ENCODE measurements around the gene TMUB1.
A peak's percentile ranks its signal among the peaks of the same experiment; 100 is the strongest.

TMUB1 gene

GRCh38 chr7:151120896-151121295, 37.6 kb upstream of the TMUB1 start:
- no peak for DNase-seq

DNA sequence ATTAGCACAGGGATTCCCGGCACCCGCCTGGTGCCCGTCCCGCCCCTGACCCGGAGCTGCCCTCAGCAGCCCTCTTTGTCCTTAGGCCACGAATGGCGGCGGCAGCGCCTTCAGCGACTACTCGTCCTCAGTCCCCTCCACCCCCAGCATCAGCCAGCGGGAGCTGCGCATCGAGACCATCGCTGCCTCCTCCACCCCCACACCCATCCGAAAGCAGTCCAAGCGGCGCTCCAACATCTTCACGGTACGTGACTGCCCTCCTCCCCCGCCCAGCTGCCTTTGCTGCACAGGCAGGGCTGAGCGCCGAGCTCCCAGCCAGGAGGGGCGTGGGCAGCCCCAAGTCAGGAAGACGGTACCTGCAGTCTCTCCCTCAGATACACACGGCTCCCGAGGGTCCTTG, 36.6 kb upstream of the TMUB1 start:
- DNase-seq = no peak

DNA sequence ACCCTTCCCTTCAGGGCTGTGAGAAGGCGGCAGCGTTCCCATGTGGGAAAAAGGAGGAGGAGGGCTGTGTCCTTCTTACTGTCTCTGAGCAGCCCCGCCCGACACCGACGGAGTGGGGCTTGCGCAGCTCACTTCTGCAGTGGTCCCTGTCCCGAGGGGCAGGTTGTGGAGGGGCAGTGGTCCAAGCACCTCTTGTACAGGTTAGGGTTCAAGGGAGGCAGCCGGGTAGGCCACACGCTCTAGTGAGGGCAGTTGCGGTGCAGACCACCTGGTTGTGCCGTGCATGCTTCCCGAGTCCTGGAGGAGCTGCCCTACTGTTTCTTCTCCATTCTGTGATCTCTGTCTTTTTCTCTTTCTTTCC, 35.7 kb upstream of the TMUB1 start:
- DNase-seq = no peak

DNA sequence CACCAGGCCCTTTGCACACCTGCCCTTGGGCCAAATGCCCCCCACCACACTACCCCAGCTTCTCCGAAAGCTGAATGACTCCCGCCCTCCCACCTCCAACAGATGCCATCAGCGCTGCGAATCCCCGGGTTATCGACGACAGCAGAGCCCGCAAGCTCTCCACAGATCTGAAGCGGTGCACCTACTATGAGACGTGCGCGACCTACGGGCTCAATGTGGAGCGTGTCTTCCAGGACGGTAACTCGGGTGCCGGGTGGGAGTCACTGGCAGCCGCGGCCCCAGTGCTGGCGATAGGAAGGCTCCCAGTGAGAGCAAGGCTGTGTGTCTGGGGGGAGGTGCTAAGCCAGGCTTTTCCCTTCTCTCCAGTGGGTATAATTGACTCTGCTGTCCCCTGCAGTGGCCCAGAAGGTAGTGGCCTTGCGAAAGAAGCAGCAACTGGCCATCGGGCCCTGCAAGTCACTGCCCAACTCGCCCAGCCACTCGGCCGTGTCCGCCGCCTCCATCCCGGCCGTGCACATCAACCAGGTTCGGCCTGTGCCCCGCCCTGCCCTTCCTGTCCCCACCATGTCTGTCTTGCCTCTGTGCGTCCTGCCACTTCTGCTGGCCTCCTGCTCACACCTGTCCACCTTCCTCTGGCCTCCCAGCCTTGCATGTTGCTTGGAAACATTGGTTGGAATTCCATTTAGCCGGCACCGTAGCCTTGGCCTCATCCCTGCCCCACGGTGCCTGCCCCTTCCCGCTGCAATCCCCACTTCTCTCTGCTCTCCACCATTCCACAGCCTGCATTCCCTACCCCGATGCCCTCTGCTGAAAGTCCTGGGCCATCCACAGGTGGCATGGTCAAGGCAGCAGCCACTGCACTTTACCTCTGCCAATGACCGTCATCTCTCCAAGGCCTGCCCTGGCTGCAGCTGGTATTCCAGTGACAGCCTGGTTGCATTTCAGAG, 35.1 kb upstream of the TMUB1 start:
- DNase-seq = no peak

GRCh38 chr7:151117565-151117964, 34.3 kb upstream of the TMUB1 start:
- peak in 1 of 4 experiments; percentile 24 for DNase-seq

- DNase-seq = no peak
These were observed 33.5 kb upstream of the TMUB1 start for GRCh38 chr7:151116603-151117440.

DNA sequence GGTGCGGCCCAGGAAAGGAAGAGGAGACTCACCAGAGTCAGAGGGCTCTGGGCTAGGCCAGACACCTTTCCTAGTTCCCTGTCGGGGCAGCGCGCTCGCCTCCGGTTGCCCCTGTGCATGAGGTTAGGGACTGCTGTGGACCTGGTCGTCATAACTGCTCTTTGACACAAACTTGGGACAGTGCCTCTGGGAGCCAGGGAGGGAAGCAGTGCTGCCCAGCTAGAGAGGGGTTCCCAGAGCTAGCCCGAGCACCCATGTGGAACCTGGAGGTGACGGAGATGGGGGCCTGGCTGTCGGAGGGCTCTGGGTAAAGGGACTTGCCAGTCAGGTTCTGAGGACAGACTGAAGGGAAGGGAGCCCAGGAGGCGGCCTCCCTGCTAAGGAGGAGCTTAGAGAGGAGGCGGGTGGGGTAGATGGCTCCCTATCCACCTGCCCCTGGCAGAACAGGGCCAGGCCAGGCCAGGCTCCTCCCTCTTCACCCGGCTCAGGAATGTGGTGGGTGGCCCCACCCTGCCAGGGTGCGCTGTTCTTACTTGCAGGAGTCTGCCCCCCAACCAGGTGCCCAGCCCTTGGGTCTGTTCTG, 32.6 kb upstream of the TMUB1 start:
- DNase-seq = no peak

GRCh38 chr7:151115121-151115835, 32.0 kb upstream of the TMUB1 start:
- DNase-seq = no peak

DNA sequence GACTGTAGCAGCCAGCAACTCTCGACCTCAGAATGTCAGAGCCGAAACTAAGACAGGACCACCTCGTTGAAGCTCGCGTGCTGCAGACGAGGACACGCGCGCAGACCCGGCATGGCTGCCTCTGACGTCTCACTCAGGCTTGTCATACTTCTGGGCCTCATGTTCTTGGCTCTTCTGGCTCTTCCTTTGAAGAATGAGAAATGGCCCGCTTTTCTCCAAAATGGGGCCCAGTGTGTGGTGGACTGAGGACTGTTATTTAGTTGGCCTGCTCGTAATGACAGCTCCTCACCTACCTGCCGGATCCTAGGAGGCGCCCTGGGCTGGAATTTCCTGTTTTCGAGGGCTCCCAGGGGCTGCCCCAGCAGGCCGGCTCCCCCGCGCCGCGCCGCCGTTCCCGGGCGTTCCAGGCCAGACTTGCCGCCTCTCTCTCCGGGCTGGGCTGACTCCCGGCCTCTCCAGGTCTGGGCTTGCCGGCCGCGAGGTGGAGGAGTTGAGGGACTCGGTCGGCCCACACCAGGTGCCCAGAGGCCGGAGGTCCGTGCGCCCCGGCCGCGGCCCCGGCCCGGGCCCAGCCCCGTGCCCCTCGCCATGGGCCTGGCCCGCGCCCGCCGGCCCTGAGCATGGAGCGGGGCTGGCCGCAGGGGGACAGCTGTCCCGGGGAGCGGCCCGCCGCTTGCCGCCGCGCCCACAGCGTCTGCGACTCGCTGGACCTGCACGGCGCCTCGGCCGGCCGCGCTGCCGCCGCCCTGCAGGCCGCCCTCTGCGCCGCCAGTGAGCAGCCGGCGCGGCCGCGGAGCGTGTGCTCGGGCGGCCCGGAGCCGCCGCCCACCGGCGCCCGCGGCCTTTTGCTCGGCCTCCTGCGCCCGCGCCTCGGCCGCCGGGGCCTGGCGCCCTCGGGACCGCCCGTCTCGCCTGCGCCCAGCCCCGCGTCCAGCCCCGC, 31.1 kb upstream of the TMUB1 start:
- DNase-seq = no peak

GRCh38 chr7:151113344-151114150, 30.3 kb upstream of the TMUB1 start:
- DNase-seq = no peak

GRCh38 chr7:151110941-151111645, 27.8 kb upstream of the TMUB1 start:
- peak; percentile 33 to 62 (median 58) for DNase-seq

DNA sequence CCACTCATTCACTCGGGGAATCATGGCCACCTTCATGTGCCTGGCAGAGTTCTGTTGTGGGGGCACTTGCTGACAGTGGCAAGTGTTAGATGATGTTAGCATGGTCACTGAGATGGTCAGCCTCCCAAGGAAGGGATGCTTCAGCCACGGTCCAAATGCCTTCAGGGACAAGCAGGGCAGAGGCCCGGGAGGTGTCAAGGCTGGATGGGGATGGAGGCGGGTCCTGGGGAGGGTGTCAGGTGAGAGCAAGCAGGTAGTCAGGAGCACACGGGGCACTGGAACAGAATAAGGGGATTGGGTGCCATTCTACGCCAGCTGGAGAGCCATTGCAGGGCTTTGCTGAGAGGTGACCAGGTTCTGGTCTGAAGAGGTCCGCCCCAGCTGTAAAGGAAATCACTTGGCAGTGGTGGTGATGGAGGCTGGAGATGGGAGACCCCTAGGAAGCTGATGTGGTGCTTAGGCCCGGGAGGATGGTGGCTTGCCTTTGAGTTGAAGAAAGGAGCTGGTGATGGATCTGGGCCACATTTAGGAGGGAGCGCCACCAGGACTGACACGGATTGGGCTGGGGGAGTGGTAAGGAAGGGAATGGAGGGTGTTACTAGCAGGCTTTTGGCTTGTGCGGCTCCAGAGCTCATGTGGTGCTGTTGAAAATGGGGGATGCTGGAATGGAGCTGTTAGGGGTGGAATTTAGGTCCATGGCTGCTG, 27.1 kb upstream of the TMUB1 start:
- DNase-seq = no peak

DNA sequence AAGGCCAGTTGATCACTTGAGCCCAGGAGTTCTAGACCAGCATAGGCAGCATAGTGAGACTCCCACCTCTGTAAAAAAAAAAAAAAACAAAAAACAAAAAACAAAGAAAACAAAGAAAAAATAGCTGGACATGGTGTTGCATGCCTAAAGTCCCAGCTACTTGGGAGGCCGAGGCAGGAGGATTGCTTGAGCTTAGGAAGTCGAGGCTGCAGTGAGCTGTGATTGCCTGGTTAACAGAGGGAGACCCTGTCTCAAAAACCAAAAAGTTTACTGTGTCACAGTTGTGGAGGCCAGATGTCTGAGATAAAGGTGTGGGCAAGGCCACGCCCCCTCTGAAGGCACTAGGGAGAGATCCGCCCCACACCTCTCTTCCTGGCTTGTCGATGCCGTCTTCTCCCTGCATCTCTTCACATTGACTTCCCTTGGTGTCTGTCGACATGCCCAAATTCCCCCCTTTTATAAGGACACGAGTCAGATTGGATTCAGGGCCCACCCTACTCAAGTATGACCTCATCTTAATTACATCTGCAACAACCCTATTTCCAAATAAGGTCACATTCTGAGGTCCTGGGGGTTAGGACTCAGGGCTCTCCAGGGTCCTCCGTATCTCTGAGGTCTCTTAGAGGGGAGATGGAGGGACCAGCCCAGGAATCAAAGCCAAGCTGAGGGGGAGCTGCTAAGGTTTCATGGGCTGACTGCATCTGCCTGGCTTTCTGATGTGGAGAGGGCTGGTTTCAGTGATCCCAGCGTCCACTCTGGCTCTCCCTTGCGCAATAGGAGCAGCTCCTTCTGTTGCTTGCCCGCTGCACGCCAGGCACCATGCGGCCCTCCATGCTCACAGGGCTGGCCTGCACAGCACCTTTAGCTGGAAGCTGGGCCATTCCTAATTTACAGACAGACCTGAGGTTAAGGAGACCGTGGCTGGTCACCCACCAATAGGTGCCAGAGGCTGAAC, 26.1 kb upstream of the TMUB1 start:
- no peak for DNase-seq

- DNase-seq = no peak
These were observed 24.6 kb upstream of the TMUB1 start for GRCh38 chr7:151107882-151108281.

GRCh38 chr7:151104411-151105235, 21.3 kb upstream of the TMUB1 start:
- DNase-seq = no peak

GRCh38 chr7:151103973-151104372, 20.7 kb upstream of the TMUB1 start:
- DNase-seq = no peak

DNA sequence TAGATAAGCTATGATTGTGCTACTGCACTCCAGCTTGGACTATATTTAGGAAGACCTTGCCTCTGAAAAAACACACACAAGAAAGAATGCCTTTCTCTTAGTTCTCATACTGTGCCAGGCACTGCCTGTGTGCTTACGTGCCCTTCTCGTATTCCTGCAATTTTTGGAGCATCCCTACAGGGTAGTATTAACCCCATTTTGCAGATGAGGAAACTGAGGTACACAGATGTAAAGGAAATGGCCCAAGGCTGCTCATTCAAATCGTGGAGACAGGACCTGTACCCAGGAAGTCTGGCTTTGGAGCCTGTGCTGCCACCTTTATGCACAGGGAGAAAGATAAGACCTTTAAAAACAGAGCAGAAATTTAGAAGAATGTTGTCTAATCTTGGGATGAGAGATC, 19.7 kb upstream of the TMUB1 start:
- no peak for DNase-seq
